HG03558 (cell line): ENCODE results near the gene ARHGAP24.
"Not testable (repeated sequence)": the region's sequence is repeated elsewhere in the genome, so short reads cannot be mapped to it uniquely, and the experiment has no call there.

Experiments used
- ATAC-seq: cut with Tn5 transposase; IDR thresholded peaks from one replicate; pipeline ENCODE4 v1.9.1; 2021; ENCODE audit warnings: moderate number of reproducible peaks; ENCODE audit not compliant: unreplicated experiment; ENCODE audit errors: extremely low read depth

ARHGAP24 gene

GRCh38 chr4:85632981-85633380 lies 158.0 kb downstream of the ARHGAP24 start:
- no peak for ATAC-seq

GRCh38 chr4:85637778-85638177 lies 162.8 kb downstream of the ARHGAP24 start:
- ATAC-seq: no peak

DNA sequence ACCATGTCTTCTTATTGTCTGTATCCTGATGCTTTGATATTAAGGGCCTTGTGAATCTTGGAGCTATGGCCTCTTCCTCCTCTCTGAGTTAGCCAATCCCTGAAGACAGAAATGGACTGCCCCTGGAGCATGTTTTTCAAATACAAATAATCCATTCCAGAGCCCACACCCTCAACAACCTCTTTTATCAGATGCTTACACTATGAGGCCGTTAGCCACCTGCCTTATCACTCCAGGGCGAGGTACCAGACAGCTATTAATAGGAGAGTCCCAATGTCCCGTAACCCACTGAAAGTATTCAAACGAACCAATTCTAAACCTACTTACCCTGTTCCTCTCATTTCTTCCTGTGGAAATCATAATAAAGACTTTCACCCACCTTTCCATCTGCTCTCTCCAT lies 165.0 kb downstream of the ARHGAP24 start:
- no peak for ATAC-seq

GRCh38 chr4:85642356-85643100 lies 167.6 kb downstream of the ARHGAP24 start:
- no peak for ATAC-seq

DNA sequence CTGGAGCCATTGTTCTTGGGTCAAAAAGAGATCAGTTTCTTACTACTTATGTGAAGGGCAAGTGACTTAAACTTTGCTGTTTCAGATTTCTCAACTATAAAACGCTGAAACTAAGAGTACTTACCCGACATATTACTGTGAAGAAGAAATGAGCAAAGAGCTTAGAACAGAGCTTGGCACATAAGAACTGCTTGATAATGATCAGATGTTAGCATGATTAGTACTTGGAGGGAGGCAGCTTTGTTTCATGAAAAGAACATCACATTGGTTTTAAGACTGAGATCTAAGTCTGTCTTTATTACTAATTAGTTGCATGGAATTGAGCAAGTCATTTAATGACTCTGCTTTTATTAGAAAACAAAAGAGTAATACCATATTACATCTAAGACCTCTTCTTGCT lies 169.1 kb downstream of the ARHGAP24 start:
- no peak for ATAC-seq

DNA sequence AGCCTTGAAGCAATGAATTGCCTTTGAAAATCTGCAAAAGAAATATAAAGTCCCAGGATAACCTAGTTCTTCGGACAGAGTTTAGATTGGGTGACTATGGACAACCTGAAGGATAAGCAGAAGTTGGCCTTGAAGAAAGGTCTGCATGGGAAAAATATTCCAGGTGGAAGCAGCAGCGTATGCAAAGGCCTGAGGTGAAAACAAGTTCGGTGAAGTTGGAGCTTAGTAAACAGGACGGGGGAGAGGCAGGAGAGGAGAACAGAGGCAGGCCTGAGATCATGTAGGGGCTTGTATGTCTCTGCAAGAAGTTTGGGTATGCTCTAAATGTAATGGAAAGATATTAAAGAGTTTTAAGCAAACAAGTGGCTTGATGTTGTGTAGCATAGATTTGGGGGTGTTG lies 176.0 kb downstream of the ARHGAP24 start:
- no peak for ATAC-seq

- no peak for ATAC-seq
These were observed 182.0 kb downstream of the ARHGAP24 start for GRCh38 chr4:85656759-85657505.

DNA sequence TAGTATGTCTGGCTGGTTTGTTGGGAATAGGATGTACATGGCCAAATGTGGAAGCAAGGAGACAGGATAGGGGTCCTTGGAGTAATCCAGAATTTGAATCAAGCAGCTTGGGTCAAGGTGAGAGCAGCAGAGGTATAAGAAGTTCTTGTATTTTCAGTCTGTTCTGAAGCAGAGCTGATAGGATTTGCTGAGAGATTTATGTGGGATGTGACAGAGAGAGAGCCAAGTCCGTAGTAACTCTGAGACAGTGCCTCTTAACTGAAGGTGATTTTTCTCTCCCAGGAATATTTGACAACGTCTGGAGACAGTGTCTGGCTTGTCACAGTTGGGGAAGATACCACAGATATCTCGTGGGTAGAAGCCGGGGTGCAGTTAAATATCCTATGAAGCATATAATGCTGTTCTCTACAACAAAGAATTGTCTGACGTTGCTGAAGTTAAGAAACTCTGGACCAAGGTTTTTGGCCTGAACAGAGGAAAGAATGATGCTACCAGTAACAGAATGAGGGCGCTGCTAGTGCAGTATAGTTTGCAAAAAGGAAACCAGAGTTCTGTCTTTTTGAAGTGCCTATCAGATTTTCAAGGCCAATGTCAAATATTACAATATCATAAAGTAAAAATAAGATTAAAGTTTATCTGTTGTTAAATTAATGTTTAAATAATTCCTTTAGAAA lies 184.0 kb downstream of the ARHGAP24 start:
- ATAC-seq: no peak

DNA sequence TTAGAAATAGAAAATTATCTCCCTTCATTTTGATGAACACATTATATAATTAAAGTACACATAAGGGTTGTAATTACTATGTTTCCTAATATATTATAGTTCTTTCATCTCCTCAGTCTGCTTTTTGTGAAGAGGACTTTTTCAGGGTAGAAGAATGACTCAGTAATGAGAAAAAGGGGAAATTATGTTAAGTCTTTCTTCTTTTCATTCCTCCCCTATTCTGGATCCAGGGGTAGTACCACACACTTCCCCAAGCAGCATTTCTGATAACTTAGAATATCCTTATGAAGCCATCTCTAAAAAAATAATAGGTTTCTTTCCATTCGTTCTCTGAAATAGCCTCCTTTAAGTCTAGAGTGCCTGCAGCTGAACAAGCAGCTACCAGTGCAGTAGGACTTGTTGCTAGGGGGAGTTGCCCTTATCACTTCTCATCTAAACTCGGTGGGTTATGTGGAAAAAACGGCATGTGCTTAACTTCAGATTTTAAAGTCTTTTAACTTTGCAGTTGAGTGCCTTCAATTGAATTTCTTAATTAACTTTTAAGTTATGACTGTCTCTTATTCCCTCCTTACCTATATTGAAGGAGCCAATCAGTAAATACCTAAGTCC lies 184.8 kb downstream of the ARHGAP24 start:
- ATAC-seq: no peak

DNA sequence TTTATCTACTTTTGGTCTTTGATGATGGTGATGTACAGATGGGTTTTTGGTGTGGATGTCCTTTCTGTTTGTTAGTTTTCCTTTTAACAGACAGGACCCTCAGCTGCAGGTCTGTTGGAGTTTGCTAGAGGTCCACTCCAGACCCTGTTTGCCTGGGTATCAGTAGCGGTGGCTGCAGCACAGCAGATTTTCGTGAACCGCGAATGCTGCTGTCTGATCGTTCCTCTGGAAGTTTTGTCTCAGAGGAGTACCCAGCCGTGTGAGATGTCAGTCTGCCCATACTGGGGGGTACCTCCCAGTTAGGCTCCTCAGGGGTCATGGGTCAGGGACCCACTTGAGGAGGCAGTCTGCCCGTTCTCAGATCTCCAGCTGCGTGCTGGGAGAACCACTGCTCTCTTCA lies 191.7 kb downstream of the ARHGAP24 start:
- ATAC-seq: not testable (repeated sequence)

DNA sequence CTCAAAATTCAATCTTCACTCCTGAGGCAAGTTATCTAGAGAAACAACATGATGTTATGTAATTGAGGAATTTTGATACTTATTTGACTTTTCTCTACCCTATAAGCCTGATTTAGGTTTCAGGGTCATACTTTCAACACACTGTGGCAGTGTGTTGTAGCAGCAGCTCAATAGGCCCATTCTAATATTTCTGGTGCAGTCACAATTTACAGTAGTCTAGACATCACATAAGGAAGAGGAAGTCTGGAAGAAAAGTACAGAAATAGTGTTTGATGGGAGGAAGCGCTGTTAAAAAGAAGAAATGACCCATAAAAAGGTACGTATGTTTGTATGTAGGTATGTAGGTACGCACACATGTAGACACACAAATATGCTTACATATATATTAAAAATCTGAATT lies 194.3 kb downstream of the ARHGAP24 start:
- no peak for ATAC-seq

- ATAC-seq: no peak
These were observed 195.1 kb downstream of the ARHGAP24 start for GRCh38 chr4:85669992-85670548.

DNA sequence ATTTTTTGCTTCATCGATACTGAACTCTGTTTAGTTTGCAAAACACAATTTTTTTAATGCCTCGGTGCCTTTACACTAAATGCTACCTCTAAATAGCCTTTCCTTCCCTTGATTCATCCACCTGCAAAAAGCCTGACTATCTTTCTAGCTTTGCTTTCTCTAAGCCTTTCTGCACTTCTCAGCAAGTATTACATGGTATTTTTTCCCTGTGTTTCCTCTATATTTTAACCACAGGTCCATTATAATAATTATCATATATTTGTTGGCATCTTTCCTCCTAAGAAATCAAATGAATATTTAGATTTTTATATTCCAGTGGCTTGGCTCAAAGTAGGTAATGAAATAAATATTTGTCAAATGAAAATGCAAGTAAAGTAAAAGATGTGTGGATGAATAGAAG lies 196.2 kb downstream of the ARHGAP24 start:
- no peak for ATAC-seq

- ATAC-seq: no peak
These were observed 197.2 kb downstream of the ARHGAP24 start for GRCh38 chr4:85672116-85672515.

- ATAC-seq: no peak
These were observed 198.0 kb downstream of the ARHGAP24 start for GRCh38 chr4:85672959-85673358.

- no peak for ATAC-seq
These were observed 198.6 kb downstream of the ARHGAP24 start for GRCh38 chr4:85673540-85673939.

- ATAC-seq: no peak
These were observed 200.4 kb downstream of the ARHGAP24 start for GRCh38 chr4:85675076-85676049.

DNA sequence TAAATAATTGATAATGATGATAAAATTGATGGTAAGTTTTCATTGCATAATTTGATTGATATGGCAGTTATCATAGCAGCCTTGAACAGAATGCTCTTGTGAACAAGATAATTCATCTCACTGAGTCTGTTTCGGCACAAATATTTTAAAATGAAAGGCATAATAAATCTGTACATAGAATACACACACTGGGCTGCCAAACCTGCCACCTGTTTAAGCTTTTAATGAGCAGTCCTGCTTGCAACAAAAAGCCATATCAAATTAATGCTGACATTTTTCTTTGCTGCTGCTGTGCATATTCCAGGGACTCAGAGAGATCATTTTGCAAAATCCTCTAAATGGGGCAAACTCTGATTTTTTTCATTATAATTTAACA lies 201.1 kb downstream of the ARHGAP24 start:
- no peak for ATAC-seq

DNA sequence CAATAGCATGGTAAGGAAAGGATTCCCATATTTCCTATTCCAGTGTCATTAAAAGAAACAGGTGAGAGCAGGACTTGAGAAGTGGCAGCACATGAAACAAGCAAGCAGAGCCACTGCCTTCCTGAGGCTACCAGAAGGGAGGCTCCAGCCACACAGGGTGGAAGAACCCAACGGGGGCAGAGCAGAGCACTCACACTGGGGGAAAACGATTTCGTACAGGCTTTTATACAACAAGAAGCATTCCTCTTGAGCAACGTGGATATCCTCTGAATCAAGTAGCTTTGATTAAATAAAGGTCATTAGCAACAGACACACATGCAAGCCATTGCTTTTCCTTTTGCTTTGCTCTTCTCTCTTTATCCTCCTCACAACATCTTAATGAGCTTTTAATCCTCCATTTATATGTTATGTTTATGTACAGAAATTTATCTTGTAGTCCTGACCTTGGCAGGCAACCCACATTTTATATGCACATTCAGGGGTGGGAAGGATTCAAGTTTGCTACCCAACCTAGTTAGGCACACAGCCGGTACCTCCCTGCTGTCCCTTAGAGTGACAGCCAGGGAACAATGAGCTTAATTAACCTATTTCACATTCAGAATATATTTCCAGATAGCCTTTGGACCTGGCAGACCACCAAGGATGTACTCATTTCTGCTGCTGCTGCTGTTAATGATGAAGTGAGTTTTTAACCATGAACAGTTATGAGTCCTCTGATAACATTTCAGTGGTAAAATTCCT lies 202.1 kb downstream of the ARHGAP24 start:
- no peak for ATAC-seq
